ENCODE data around the gene SMIM35.
A peak's percentile ranks its signal among the peaks of the same experiment; 100 is the strongest.

The SMIM35 gene

DNA sequence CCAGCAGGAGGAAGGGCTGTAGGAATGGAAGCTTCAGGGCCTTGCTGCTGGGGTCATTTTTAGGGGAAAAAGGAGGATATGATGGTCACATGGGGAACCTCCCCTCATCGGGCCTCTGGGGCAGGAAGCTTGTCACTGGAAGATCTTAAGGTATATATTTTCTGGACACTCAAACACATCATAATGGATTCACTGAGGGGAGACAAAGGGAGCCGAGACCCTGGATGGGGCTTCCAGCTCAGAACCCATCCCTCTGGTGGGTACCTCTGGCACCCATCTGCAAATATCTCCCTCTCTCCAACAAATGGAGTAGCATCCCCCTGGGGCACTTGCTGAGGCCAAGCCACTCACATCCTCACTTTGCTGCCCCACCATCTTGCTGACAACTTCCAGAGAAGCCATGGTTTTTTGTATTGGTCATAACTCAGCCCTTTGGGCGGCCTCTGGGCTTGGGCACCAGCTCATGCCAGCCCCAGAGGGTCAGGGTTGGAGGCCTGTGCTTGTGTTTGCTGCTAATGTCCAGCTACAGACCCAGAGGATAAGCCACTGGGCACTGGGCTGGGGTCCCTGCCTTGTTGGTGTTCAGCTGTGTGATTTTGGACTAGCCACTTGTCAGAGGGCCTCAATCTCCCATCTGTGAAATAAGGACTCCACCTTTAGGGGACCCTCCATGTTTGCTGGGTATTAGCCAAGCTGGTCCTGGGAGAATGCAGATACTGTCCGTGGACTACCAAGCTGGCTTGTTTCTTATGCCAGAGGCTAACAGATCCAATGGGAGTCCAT lies 86.5 kb downstream of the SMIM35 start:
- DNase-seq, result no peak

- no peak for DNase-seq
These were observed 87.3 kb downstream of the SMIM35 start for GRCh38 chr11:117999354-117999993.

DNA sequence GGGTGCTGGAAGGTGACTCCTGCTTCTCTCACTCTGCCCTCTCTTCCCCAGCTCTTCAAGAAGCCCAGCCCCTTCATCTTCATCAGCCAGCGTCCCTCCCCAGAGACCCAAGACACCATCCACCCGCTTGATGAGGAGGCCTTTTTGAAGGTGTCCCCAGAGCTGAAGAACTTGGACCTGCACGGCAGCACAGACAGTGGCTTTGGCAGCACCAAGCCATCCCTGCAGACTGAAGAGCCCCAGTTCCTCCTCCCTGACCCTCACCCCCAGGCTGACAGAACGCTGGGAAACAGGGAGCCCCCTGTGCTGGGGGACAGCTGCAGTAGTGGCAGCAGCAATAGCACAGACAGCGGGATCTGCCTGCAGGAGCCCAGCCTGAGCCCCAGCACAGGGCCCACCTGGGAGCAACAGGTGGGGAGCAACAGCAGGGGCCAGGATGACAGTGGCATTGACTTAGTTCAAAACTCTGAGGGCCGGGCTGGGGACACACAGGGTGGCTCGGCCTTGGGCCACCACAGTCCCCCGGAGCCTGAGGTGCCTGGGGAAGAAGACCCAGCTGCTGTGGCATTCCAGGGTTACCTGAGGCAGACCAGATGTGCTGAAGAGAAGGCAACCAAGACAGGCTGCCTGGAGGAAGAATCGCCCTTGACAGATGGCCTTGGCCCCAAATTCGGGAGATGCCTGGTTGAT lies 88.0 kb downstream of the SMIM35 start:
- DNase-seq, result no peak

DNA sequence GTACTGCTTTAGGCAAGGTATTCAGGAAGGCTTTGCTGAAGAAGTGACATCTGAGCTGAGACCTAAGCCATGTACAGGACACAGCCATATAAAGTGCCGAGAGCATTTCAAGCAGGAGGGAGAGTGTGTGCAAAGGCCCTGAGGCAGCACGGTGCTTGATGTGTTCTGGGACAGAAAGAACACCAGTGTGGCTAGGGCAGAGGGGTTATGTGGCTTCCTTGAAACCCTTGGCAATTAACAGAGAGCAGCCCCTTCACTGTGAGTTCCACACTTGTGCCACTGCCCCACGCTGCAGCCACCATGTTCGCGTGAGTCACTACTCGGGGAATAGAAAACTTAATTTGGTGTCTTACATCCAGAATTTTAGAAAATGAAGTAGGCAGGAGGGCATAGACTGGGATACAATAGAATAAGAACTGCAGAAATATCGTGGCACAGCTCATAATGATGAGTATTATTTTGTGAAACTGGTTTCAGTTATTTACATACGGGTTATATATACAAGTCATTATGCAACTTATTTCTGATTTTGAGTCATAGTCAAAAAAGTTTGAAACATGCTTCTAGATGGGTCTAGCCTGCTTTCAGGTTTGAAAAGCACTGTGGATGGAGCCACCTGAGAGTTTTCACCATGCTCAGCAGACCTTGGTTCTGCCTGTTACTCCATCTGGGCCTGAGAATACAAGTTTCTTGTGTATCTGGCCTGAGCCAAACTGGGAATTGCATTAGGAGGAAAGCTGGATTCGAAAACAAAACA lies 88.8 kb downstream of the SMIM35 start:
- no peak for DNase-seq

DNA sequence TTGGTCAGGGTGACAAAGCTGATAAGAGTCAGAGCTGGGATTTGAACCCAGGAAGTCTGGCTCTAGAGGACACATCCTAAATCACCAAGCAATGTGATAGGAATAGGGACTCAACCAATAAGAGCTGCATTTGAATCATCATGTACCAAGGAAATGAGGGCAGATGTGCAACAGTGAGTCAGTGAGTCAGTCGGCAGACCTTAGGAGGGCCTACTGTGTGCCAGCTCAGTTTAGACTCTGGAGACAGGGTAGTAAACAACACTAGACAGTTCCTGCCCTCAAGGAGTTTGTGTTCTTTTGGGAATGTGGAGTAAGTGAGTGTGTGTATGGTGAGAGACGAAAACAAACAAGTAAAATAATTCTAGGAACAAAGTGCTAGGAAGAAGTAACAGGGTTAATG lies 89.4 kb downstream of the SMIM35 start:
- DNase-seq, result no peak

GRCh38 chr11:117996058-117996457 lies 90.7 kb downstream of the SMIM35 start:
- no peak for DNase-seq

GRCh38 chr11:117995472-117995871 lies 91.3 kb downstream of the SMIM35 start:
- no peak for DNase-seq

DNA sequence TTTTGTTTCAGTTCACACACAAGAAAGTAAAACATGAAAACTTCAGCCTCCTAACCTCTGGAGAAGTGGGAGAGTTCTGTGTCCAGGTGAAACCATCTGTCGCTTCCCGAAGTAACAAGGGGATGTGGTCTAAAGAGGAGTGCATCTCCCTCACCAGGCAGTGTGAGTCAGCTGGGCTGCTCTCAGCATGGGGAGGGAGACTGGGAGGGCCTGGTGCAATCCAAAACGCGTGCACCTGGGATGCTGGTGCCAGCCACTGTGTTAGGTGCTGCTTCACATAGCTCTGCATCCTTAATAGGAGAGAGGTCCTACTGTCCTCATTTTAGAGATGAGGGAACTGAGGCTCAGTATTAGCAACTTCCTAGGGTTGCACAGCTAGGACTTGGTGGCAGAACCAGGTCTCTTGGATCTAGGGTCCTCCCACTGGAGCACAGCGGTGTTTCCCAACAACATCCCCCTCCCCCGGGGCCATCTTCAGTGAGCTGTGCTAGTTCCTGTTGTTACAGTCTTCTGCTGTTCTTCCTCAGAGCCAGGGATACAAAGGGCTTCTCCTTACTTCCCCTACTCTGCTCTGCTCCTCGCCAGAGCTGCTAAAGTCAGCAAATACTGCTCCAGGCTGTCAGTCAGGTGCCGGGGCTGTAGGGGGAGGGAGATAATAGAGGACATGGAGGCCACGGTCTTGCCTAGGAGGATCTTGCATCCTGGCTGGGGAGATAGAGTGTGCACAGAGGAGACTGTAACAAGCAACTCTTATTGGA lies 92.6 kb downstream of the SMIM35 start:
- DNase-seq, result peak; percentile 46

DNA sequence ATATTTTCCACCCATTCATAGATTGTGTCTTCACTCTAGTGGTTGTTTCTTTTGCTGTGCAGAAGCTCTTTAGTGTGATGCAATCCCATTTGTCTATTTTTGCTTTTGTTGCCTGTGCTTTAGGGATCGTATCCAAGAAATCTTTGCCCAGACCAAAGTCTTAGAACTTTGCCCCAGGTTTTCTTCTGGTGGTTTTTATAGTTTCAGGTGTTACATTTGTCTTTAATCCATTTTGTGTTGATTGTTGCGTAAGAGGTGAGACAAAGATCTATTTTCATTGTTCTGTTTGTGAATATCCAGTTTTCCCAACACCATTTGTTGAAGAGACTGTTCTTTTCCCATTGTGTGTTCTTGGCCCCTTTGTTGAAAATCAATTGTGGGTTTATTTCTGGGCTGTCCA lies 94.1 kb downstream of the SMIM35 start:
- peak; percentile 25 for DNase-seq

- no peak for DNase-seq
These were observed 94.6 kb downstream of the SMIM35 start for GRCh38 chr11:117992136-117992535.

- peak; percentile 79 for DNase-seq
These were observed 97.2 kb downstream of the SMIM35 start for GRCh38 chr11:117989351-117990102.

GRCh38 chr11:117986981-117987574 lies 99.7 kb downstream of the SMIM35 start:
- peak; percentile 82 for DNase-seq

- peak; percentile 75 for DNase-seq
These were observed 100.5 kb downstream of the SMIM35 start, which contains the start of gene IL10RA for GRCh38 chr11:117985953-117986887. TSS of gene IL10RA (plus strand) at chr11:117986394. CDS start at chr11:117986468, 74 bp downstream.

DNA sequence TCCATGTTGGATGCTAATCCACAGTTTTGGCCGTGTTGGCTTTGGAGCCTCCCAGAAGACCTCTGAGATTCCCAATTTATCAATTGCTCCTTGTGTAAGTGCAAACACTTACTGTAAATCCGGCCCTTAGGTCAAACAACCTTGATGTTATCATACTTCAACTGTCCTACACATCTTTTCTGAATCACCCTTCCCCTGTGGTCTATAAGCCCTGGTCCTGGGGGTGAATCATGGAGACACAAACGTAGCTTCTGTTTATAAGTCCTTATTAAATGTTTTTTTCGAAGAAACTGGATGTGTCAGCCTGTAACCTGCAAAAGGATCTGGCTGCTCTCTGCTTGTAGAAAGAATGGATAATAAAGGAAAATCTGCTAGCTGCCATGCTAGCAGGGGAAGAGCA lies 102.3 kb downstream of the SMIM35 start:
- DNase-seq, result no peak

- no peak for DNase-seq
These were observed 103.6 kb downstream of the SMIM35 start for GRCh38 chr11:117983163-117983475.

GRCh38 chr11:117980720-117981119 lies 106.0 kb downstream of the SMIM35 start:
- DNase-seq, result peak; percentile 73

DNA sequence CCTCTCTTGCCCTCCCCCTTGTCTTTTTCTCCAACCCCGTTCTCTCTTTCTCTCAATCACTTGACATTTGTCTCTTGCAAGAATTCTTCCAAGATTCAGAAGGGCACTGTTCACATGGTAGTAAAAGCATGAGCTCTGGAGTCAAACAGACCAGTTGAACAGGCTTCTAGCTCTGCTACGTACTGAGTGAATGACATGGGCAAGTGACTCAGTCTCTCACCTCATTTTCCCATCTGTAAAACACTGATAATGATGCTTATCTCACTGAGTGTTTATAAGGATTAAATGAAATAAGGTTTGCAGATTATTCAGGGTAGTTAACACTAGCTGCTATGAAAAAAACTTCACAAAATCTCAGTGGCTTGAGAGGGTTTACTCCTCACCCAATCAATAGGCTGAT lies 106.5 kb downstream of the SMIM35 start:
- no peak for DNase-seq

DNA sequence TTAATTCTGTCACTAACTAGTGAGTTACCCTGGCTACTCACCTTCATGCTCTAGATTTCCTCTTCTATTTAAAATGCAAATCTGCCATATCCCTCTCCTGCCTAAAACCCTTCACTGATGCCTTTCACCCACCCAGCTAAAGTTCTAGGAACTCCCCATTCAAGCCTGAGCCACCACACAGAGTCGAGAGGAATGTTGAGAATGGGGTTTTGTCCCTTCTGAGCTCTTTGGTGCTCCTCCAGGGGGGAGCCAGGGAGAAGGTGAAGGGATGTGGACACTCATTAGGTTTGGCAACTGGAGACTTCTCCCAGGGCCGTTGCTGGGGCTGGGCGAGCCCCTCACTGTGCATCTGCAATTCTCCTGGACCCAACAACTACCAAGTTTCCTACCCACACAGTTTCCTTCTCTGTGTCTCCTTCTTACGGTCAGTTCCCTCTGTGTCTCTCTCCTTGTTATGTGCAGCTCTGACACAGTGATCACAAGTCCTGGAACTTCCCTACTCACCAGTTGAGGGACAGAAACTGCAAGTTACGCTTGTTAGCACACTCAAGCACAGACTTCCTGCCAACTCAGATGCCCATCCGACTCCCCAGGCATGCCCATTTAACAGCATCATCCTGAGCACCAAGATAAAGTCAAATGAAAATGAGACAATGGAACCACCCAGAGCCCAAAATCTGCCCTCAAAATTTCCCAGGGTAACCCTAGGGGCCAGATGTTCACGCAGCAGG lies 107.1 kb downstream of the SMIM35 start:
- DNase-seq, result peak; percentile 78

- no peak for DNase-seq
These were observed 107.8 kb downstream of the SMIM35 start for GRCh38 chr11:117978991-117979390.
